ENCODE measurements around the gene C14orf119. TPM values are rescaled to one million over a fixed set of nuclear protein-coding genes. Genes with fewer than 3 reads are reported as not detected.
A peak's percentile ranks its signal among the peaks of the same experiment; 100 is the strongest.

Gene C14orf119
- total and polyA plus RNA-seq, 9 of the 15 experiments (the other 6 are each of a cell fraction or from before 2014, with no cell fraction given) = 36.7 to 251 (median 51.8) TPM

GRCh38 chr14:23093991-23094665 lies 1.2 kb upstream of the C14orf119 start (continued):
- TF ChIP-seq FIP1L1 (IDR thresholded peaks at IDR 0.05; ENCODE audit: low read depth, low read length, poor library complexity, severe bottlenecking) (no peak), ZNF740 (CRISPR knock-in tag; IDR thresholded peaks at IDR 0.05) (no peak), ZNF740 (tag; IDR thresholded peaks at IDR 0.05) (no peak), SIN3A (IDR thresholded peaks at IDR 0.05; ENCODE audit: borderline replicate concordance in 2 of 2, control insufficient read depth in 1 of 2, low read depth in 2 of 2, low read length in 2 of 2) (0 out of 4 replicates have a peak, but pooled peaks of 1 of the 2 experiments have one; percentile 75), IRF2 (CRISPR knock-in tag; IDR thresholded peaks at IDR 0.05) (no peak), KLF10 (CRISPR knock-in tag; IDR thresholded peaks at IDR 0.05) (no peak), FOXK2 (conservative IDR thresholded peaks at IDR 0.05 in 1 of 2, IDR thresholded peaks at IDR 0.05 in 1 of 2; ENCODE audit: low read depth in 2 of 2) (peak in 1 of 2 experiments; percentile 56; a peak in 2 of 4 replicates), ZBTB11 (CRISPR knock-in tag; IDR thresholded peaks at IDR 0.05) (0 out of 6 replicates have a peak, but pooled peaks of 1 of the 3 experiments have one; percentile 8), CREB1 (IDR thresholded peaks at IDR 0.05) (no peak), CREB1 (CRISPR knock-in tag; IDR thresholded peaks at IDR 0.05) (no peak), SFPQ (IDR thresholded peaks at IDR 0.05; ENCODE audit: low read depth, low read length) (no peak), SMARCA4 (IDR thresholded peaks at IDR 0.05) (peak; percentile 85), ZNF143 (CRISPR knock-in tag; IDR thresholded peaks at IDR 0.05) (no peak), TAF7 (tag; IDR thresholded peaks at IDR 0.05) (no peak), TRIM25 (IDR thresholded peaks at IDR 0.05; ENCODE audit: borderline replicate concordance) (peak; percentile 80; the same call in 1 of the 2 replicates)
- TF ChIP-seq, protein P1, sequence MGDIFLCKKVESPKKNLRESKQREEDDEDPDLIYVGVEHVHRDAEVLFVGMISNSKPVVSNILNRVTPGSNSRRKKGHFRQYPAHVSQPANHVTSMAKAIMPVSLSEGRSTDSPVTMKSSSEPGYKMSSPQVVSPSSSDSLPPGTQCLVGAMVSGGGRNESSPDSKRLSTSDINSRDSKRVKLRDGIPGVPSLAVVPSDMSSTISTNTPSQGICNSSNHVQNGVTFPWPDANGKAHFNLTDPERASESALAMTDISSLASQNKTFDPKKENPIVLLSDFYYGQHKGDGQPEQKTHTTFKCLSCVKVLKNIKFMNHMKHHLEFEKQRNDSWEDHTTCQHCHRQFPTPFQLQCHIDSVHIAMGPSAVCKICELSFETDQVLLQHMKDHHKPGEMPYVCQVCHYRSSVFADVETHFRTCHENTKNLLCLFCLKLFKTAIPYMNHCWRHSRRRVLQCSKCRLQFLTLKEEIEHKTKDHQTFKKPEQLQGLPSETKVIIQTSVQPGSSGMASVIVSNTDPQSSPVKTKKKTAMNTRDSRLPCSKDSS (IDR thresholded peaks at IDR 0.05; ENCODE audit: low read depth, partially characterized antibody) = peak; percentile 55

All from K562 (cell line).